Upper lobe of right lung (tissue), 1 donor: ENCODE results near the gene PDE9A. TPM values are rescaled to one million over a fixed set of nuclear protein-coding genes. Genes with fewer than 3 reads are reported as not detected.
"Not testable (repeated sequence)": the region's sequence is repeated elsewhere in the genome, so short reads cannot be mapped to it uniquely, and the experiment has no call there.

Experiments
- ATAC-seq: fragments of 200-7000 bp; cut with Tn5 transposase; one replicate; pipeline ENCODE4 v1.9.1; 2020; ENCODE audit warnings: mild to moderate bottlenecking, moderate library complexity
- DNase-seq: peaks from one replicate; pipeline ENCODE4 v3.0.0-alpha.2; 2020
- H3K27ac ChIP-seq: fragments of 200-600 bp; one replicate; pipeline ENCODE4 v1.8.0; 2022
- H3K27me3 ChIP-seq: fragments of 200-600 bp; one replicate; pipeline ENCODE4 v1.8.0; 2022; ENCODE audit warnings: mild to moderate bottlenecking
- H3K36me3 ChIP-seq: fragments of 200-600 bp; one replicate; pipeline ENCODE4 v1.8.0; 2022
- H3K4me1 ChIP-seq: fragments of 200-600 bp; one replicate; pipeline ENCODE4 v1.8.0; 2022
- H3K4me3 ChIP-seq: fragments of 200-600 bp; one replicate; pipeline ENCODE4 v1.8.0; 2022; ENCODE audit warnings: mild to moderate bottlenecking
- H3K9me3 ChIP-seq: fragments of 200-600 bp; one replicate; pipeline ENCODE4 v1.8.0; 2022
- CTCF ChIP-seq: fragments of 200-600 bp; IDR thresholded peaks from one replicate; pipeline ENCODE4 v1.8.0; 2022; ENCODE audit warnings: antibody characterized with exemption
- intact Hi-C: fragments of 100-400 bp; cut with DNase I; formaldehyde crosslinking; loops from one replicate; pipeline ENCODE4 v1.11.0; 2022
- total RNA-seq: library from RNA; stranded (reverse); fragmentation: NEBNext Ultra II Directional; extraction: Animal tissue kit (Norgen Biotek cat#: 25700); gene quantifications from one replicate; pipeline ENCODE4 v1.2.1, GENCODE V29; 2021
- donor health status: DM: no; HTN: yes; CAD: no; lungs with severe emphysema.

The PDE9A gene
- total RNA-seq, 1 donor from 2014 or later: 15.3 TPM

GRCh38 chr21:42624095-42624790 is 29.2 kb upstream of the PDE9A start:
- H3K4me1 ChIP-seq: peaks cover 4% of the 10 kb centered on the region
- TF ChIP-seq CTCF: no peak
- no peaks in the 10 kb centered on the region for H3K9me3 ChIP-seq
- no peak overlapping the region for H3K27ac ChIP-seq
- peaks cover 11% of the 10 kb centered on the region for H3K27me3 ChIP-seq
- intact Hi-C loops: no loop called here
- ATAC-seq: peak; percentile 57
- peak; percentile 33 for DNase-seq
- no peak overlapping the region for H3K4me3 ChIP-seq
- no peaks in the 10 kb centered on the region for H3K36me3 ChIP-seq

- no peak for TF ChIP-seq CTCF
- no peaks in the 10 kb centered on the region for H3K9me3 ChIP-seq
- peaks cover 5% of the 10 kb centered on the region for H3K27me3 ChIP-seq
- no peak overlapping the region for H3K4me3 ChIP-seq
- H3K36me3 ChIP-seq: no peaks in the 10 kb centered on the region
- ATAC-seq: no peak
- H3K27ac ChIP-seq: no peak overlapping the region
- peak; percentile 13 for DNase-seq
- intact Hi-C loops: no loop called here
- H3K4me1 ChIP-seq: peaks cover 4% of the 10 kb centered on the region
These were observed 28.5 kb upstream of the PDE9A start for GRCh38 chr21:42624936-42625335.

- H3K4me1 ChIP-seq: peaks cover 4% of the 10 kb centered on the region
- ATAC-seq (no peak), DNase-seq (peak; percentile 37)
- no peaks in the 10 kb centered on the region for H3K36me3 ChIP-seq
- peaks cover 5% of the 10 kb centered on the region for H3K27me3 ChIP-seq
- no peak overlapping the region for H3K4me3 ChIP-seq
- no peak overlapping the region for H3K27ac ChIP-seq
- TF ChIP-seq CTCF: no peak
- intact Hi-C loops: no loop called here
- H3K9me3 ChIP-seq: no peaks in the 10 kb centered on the region
These were observed 27.2 kb upstream of the PDE9A start for GRCh38 chr21:42626171-42626570.

- no peaks in the 10 kb centered on the region for H3K9me3 ChIP-seq
- peaks cover 4% of the 10 kb centered on the region for H3K4me1 ChIP-seq
- no peaks in the 10 kb centered on the region for H3K36me3 ChIP-seq
- DNase-seq: peak; percentile 52
- H3K27me3 ChIP-seq: peaks cover 5% of the 10 kb centered on the region
- no peak for TF ChIP-seq CTCF
- H3K27ac ChIP-seq: no peak overlapping the region
- no peak for ATAC-seq
- intact Hi-C loops: no loop called here
- no peak overlapping the region for H3K4me3 ChIP-seq
These were observed 25.7 kb upstream of the PDE9A start for GRCh38 chr21:42627527-42628289.

- H3K4me1 ChIP-seq, H3K4me3 ChIP-seq, ATAC-seq, DNase-seq, H3K9me3 ChIP-seq, intact Hi-C loops, H3K27me3 ChIP-seq, H3K36me3 ChIP-seq, H3K27ac ChIP-seq: not testable (repeated sequence)
These were observed 24.9 kb upstream of the PDE9A start for GRCh38 chr21:42628466-42629061.
